Memory B cell (primary cell): ENCODE measurements around the gene DCLRE1B.

Experiments
- ATAC-seq: fragments of 150-1000 bp; cut with Tn5 transposase; 2 replicates; pipeline ENCODE4 v1.10.0; 2021; ENCODE audit warnings: low read depth, mild to moderate bottlenecking, moderate library complexity
- DNase-seq, 2 donors: peaks; one replicate each; pipeline ENCODE4 v3.0.0; 2022; ENCODE audit warnings: low spot score in 2 of 2
- H3K27ac Mint-ChIP-seq: one replicate; pipeline ENCODE4 v1.8.0; 2022; ENCODE audit warnings: mild to moderate bottlenecking, moderate library complexity, mixed read lengths
- H3K27me3 Mint-ChIP-seq: one replicate; pipeline ENCODE4 v1.8.0; 2022; ENCODE audit warnings: mixed read lengths
- H3K36me3 Mint-ChIP-seq: one replicate; pipeline ENCODE4 v1.8.0; 2022; ENCODE audit warnings: mild to moderate bottlenecking, mixed read lengths
- H3K4me1 Mint-ChIP-seq: one replicate; pipeline ENCODE4 v1.8.0; 2022; ENCODE audit warnings: mixed read lengths
- H3K4me3 Mint-ChIP-seq: one replicate; pipeline ENCODE4 v1.8.0; 2022; ENCODE audit warnings: mild to moderate bottlenecking, moderate library complexity, mixed read lengths
- H3K9me3 Mint-ChIP-seq: one replicate; pipeline ENCODE4 v1.8.0; 2022; ENCODE audit warnings: mixed read lengths

The DCLRE1B gene

GRCh38 chr1:113899111-113899510, 6.0 kb upstream of the DCLRE1B start:
- no peaks in the 10 kb centered on the region for H3K9me3 Mint-ChIP-seq
- no peaks in the 10 kb centered on the region for H3K27me3 Mint-ChIP-seq
- H3K4me1 Mint-ChIP-seq: peaks cover 24% of the 10 kb centered on the region
- no peak overlapping the region for H3K4me3 Mint-ChIP-seq
- H3K36me3 Mint-ChIP-seq: peaks cover 36% of the 10 kb centered on the region
- DNase-seq: no peak
- H3K27ac Mint-ChIP-seq: peak overlapping the region; percentile 60
- ATAC-seq: no peak

DNA sequence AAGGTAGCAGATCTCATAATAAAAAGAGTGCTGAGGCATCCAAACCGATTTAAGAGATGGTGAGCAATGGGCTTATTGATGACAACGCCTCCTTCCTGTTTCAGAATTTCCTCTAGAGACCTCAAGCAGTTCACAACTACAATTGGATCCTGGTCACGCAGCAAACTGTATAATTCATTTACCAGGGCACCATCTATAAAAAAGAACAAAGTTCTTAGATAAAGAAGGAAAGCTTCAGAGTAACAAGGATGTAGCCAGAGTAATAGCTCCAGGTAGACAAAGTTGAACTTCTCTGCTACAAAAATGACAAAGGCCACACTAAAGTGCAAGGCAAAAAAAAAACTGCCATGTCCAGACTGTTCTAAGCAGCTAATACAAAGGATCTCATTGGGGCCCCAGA, 3.9 kb upstream of the DCLRE1B start:
- Mint-ChIP-seq H3K4me1 (peaks cover 29% of the 10 kb centered on the region), H3K9me3 (no peaks in the 10 kb centered on the region), H3K36me3 (peaks cover 27% of the 10 kb centered on the region), H3K4me3 (no peak overlapping the region), H3K27me3 (no peaks in the 10 kb centered on the region), H3K27ac (peak overlapping the region; percentile 15)
- no peak for ATAC-seq
- DNase-seq: no peak

GRCh38 chr1:113903501-113904292, 1.4 kb upstream of the DCLRE1B start:
- Mint-ChIP-seq H3K9me3 (no peaks in the 10 kb centered on the region), H3K27me3 (no peaks in the 10 kb centered on the region), H3K4me1 (peaks cover 28% of the 10 kb centered on the region), H3K36me3 (peaks cover 18% of the 10 kb centered on the region), H3K27ac (peak overlapping the region; percentile 98), H3K4me3 (peak overlapping the region; percentile 97)
- peak; percentile 37 for ATAC-seq
- peak; percentile 14 to 34 for DNase-seq

DNA sequence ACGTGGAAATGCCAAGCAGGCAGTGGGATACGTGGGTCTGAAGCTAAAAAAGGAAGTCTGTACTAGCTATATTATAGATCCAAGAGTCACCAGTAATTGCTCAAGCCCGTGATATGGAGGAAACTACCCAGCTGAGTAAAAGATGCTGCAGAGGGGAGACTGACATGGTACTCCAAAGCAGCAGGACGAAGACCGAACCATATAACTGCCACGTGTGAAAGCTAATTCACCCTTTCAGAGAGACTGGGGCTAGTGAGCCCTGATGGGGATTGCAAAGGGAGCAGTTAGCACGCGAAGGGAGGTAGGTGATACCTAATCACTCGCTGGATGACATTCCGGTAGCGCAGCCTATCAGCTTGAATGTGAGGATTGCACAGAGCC, 843 bp upstream of the DCLRE1B start:
- no peaks in the 10 kb centered on the region for H3K9me3 Mint-ChIP-seq
- peaks cover 29% of the 10 kb centered on the region for H3K4me1 Mint-ChIP-seq
- H3K27ac Mint-ChIP-seq: peak overlapping the region; percentile 98
- DNase-seq (peak in 1 of 2 donors; percentile 15), ATAC-seq (peak; percentile 18)
- H3K36me3 Mint-ChIP-seq: peaks cover 15% of the 10 kb centered on the region
- H3K4me3 Mint-ChIP-seq: peak overlapping the region; percentile 97
- no peaks in the 10 kb centered on the region for H3K27me3 Mint-ChIP-seq

DNA sequence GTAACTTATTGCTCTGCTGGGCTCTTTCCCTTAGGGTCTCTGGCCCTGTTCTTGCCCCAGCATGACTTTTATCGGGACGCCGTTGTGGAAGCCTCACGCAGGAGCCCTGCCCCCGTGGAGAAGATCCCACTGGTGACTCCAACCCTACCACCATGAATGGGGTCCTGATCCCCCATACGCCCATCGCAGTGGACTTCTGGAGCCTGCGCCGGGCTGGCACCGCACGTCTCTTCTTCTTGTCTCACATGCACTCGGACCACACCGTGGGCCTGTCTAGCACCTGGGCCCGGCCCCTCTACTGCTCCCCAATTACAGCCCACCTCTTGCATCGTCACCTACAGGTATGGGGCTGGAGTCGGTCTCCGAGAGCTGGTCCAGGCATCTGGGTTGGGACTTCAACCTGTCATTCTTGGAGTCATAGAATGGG, 322 bp downstream of the DCLRE1B start:
- peak overlapping the region; percentile 98 for H3K27ac Mint-ChIP-seq
- peak overlapping the region; percentile 97 for H3K4me3 Mint-ChIP-seq
- peaks cover 13% of the 10 kb centered on the region for H3K36me3 Mint-ChIP-seq
- no peaks in the 10 kb centered on the region for H3K9me3 Mint-ChIP-seq
- ATAC-seq (no peak), DNase-seq (no peak)
- peaks cover 29% of the 10 kb centered on the region for H3K4me1 Mint-ChIP-seq
- H3K27me3 Mint-ChIP-seq: no peaks in the 10 kb centered on the region

DNA sequence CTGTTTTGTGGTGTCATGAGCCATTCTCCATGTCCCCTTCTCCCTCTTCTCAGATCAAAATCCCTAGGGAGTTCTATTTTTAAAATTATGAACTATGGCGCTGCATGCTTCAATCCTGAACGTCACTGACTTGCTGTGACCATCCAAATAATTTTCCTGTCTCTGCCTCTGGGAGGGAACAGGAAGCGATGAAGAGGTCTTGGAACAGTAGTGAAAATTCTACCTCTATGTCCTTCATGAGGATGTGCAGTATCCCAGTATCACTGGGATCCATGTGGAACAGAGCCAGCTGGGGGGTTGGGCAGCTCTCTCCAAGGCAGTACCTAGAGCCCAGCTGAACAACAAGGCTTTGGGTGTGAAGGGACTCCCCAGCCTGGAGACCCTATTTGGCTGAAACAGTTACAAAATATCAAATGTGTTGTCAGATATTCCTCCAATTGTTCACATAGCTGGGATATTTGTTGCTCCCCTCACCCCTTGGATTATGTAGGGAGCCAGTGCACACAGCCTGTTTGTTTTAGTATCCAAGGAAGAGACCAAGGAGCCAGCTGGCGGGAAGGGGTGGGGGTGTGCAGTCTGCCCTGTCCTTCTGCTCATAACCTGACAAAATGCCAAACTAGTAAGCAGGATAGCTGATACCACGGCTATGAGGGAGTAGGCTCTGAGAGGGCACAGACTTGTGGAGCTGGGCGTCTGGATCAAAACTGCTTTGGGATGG, 7.6 kb downstream of the DCLRE1B start:
- Mint-ChIP-seq H3K4me1 (peaks cover 9% of the 10 kb centered on the region), H3K27me3 (no peaks in the 10 kb centered on the region), H3K27ac (no peak overlapping the region), H3K4me3 (no peak overlapping the region), H3K36me3 (peaks cover 18% of the 10 kb centered on the region), H3K9me3 (no peaks in the 10 kb centered on the region)
- DNase-seq (no peak), ATAC-seq (no peak)

- Mint-ChIP-seq H3K36me3 (peaks cover 15% of the 10 kb centered on the region), H3K27ac (no peak overlapping the region), H3K27me3 (no peaks in the 10 kb centered on the region), H3K4me3 (no peak overlapping the region), H3K9me3 (no peaks in the 10 kb centered on the region), H3K4me1 (peaks cover 11% of the 10 kb centered on the region)
- DNase-seq (no peak), ATAC-seq (no peak)
These were observed 8.2 kb downstream of the DCLRE1B start for GRCh38 chr1:113913312-113913668.

DNA sequence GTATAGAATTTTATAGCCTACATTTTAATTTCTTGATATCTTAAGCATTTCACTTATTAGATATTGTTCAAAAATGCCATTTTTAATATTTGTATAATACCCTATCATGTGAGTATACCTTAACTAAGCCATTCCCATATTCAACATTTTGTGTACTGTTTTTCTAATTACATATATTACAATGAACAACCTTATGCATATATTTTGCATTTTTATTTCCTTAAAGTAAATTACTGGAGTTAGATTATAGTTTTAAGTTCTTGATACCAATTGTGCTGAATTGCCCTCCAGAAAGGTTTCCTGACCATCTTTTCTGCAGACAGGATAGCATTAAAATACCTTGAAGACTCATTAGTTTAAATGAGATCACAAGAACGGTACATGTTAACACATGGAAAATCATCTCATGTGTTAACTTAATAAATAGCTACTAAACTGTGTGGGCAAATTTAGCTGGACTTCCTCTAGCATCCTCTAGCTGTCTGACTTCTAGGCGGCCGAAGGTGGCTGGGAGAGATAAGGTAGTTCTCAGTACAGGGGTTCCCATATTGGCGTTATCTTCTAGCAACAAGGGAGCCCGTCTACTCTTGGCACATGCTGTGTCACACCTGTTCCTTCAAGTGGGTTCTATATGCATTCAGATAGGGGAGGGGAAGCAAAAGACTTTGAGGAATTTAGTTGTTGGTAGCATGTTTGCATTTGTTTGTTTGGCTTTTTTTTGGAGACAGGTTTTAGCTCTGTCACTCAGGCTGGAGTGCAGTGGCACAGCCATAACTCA, 8.9 kb downstream of the DCLRE1B start:
- peaks cover 15% of the 10 kb centered on the region for H3K36me3 Mint-ChIP-seq
- peaks cover 8% of the 10 kb centered on the region for H3K4me1 Mint-ChIP-seq
- no peak for ATAC-seq
- H3K27me3 Mint-ChIP-seq: no peaks in the 10 kb centered on the region
- H3K27ac Mint-ChIP-seq: no peak overlapping the region
- no peak for DNase-seq
- H3K9me3 Mint-ChIP-seq: no peaks in the 10 kb centered on the region
- H3K4me3 Mint-ChIP-seq: no peak overlapping the region

GRCh38 chr1:113916974-113917373, 11.8 kb downstream of the DCLRE1B start:
- no peak for ATAC-seq
- Mint-ChIP-seq H3K27me3 (no peaks in the 10 kb centered on the region), H3K27ac (no peak overlapping the region), H3K4me3 (no peak overlapping the region), H3K9me3 (no peaks in the 10 kb centered on the region), H3K4me1 (peaks cover 8% of the 10 kb centered on the region), H3K36me3 (peaks cover 4% of the 10 kb centered on the region)
- DNase-seq: no peak

DNA sequence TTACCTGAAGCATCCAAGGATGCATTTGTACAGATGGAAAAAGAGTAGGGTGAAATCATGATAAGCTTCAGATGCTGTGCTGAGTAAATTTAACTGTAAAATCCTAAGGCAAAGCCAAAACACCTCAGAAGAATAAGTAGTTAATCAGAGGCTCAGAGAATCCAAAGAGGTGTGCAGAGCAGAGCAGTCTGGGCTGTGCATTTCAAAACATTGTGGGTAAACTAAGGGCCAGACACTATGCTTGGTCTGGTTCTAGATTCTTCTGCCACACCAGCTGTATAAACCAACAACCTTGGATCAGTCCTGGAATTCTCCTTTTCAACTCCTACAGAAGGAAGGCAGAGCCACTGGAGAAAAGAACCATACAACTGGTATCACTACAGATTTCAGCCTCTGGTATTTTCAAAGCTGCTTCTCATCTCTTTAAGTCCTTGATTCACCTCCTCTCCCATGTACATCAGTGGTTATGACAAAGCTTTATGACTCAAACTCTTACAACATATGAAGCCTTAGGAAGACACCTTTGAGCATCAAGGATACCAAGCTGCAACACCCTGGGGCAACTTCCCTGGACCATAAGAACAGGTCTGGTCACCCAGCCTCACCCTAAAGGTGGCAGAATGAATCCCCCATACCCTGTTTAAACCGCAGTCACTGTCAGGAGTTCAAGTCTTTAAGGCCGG, 12.4 kb downstream of the DCLRE1B start:
- H3K36me3 Mint-ChIP-seq: peaks cover 4% of the 10 kb centered on the region
- peaks cover 8% of the 10 kb centered on the region for H3K4me1 Mint-ChIP-seq
- DNase-seq (no peak), ATAC-seq (no peak)
- no peak overlapping the region for H3K4me3 Mint-ChIP-seq
- no peaks in the 10 kb centered on the region for H3K9me3 Mint-ChIP-seq
- H3K27ac Mint-ChIP-seq: no peak overlapping the region
- H3K27me3 Mint-ChIP-seq: no peaks in the 10 kb centered on the region

DNA sequence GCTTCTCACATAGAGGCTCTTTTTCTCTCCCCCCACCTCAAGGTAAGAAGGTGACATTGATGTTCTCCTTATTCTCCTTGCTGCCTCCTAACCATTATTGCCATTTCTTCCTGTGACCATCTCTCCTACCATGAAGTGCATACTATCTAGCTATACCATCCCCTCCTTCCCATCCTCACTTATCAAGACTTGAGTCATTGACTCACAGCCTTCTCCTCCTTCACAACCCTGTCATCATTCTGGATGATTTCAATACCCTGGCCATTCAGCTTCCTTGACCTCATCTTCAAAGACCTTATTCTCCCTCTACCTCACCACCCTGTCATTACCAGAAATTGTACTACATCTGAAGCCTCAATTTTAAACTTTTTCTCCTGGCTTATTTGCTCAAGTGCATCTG, 13.1 kb downstream of the DCLRE1B start:
- no peak overlapping the region for H3K4me3 Mint-ChIP-seq
- H3K27ac Mint-ChIP-seq: no peak overlapping the region
- ATAC-seq: no peak
- no peak for DNase-seq
- no peaks in the 10 kb centered on the region for H3K9me3 Mint-ChIP-seq
- H3K36me3 Mint-ChIP-seq: peaks cover 4% of the 10 kb centered on the region
- peaks cover 8% of the 10 kb centered on the region for H3K4me1 Mint-ChIP-seq
- H3K27me3 Mint-ChIP-seq: no peaks in the 10 kb centered on the region

- Mint-ChIP-seq H3K4me1 (peaks cover 7% of the 10 kb centered on the region), H3K27ac (no peak overlapping the region), H3K36me3 (no peaks in the 10 kb centered on the region), H3K4me3 (no peak overlapping the region), H3K9me3 (no peaks in the 10 kb centered on the region), H3K27me3 (no peaks in the 10 kb centered on the region)
- no peak for DNase-seq
- ATAC-seq: no peak
These were observed 17.8 kb downstream of the DCLRE1B start for GRCh38 chr1:113922957-113923356.

GRCh38 chr1:113924473-113924872, 19.3 kb downstream of the DCLRE1B start:
- H3K36me3 Mint-ChIP-seq: no peaks in the 10 kb centered on the region
- H3K4me1 Mint-ChIP-seq: peaks cover 11% of the 10 kb centered on the region
- no peak for DNase-seq
- no peak overlapping the region for H3K27ac Mint-ChIP-seq
- ATAC-seq: no peak
- no peaks in the 10 kb centered on the region for H3K9me3 Mint-ChIP-seq
- no peaks in the 10 kb centered on the region for H3K27me3 Mint-ChIP-seq
- H3K4me3 Mint-ChIP-seq: no peak overlapping the region
